GM19438 (cell line): ENCODE measurements around the gene SDHB.

ENCODE experiments used
- ATAC-seq: cut with Tn5 transposase; IDR thresholded peaks from one replicate; pipeline ENCODE4 v1.9.1; 2021; ENCODE audit warnings: low read depth; ENCODE audit not compliant: unreplicated experiment

Gene SDHB

GRCh38 chr1:17014671-17015567, 38.9 kb downstream of the SDHB start:
- ATAC-seq: no peak

GRCh38 chr1:17013491-17014320, 40.1 kb downstream of the SDHB start:
- ATAC-seq: no peak

GRCh38 chr1:17012775-17013490, 40.9 kb downstream of the SDHB start:
- no peak for ATAC-seq

GRCh38 chr1:17011439-17012307, 42.2 kb downstream of the SDHB start, which contains the start of gene ATP13A2:
TSS of gene ATP13A2 (minus strand) at chr1:17011928. CDS start at chr1:17011738, 190 bp downstream.
- peak; percentile 74 for ATAC-seq

- peak; percentile 15 for ATAC-seq
These were observed 42.8 kb downstream of the SDHB start for GRCh38 chr1:17011092-17011438.

GRCh38 chr1:17009706-17010105, 44.1 kb downstream of the SDHB start:
- ATAC-seq: no peak

GRCh38 chr1:17008208-17008855, 45.5 kb downstream of the SDHB start:
- no peak for ATAC-seq

- ATAC-seq: no peak
These were observed 46.7 kb downstream of the SDHB start for GRCh38 chr1:17007121-17007520.

- ATAC-seq: no peak
These were observed 48.5 kb downstream of the SDHB start for GRCh38 chr1:17005365-17005740.

- no peak for ATAC-seq
These were observed 49.1 kb downstream of the SDHB start for GRCh38 chr1:17004466-17005364.

- ATAC-seq: no peak
These were observed 51.3 kb downstream of the SDHB start for GRCh38 chr1:17002524-17002902.

- no peak for ATAC-seq
These were observed 51.9 kb downstream of the SDHB start for GRCh38 chr1:17001760-17002523.

- no peak for ATAC-seq
These were observed 54.0 kb downstream of the SDHB start for GRCh38 chr1:16999863-17000262.

GRCh38 chr1:16998589-16998988, 55.2 kb downstream of the SDHB start:
- ATAC-seq: no peak

- ATAC-seq: no peak
These were observed 57.0 kb downstream of the SDHB start for GRCh38 chr1:16996845-16997244.

- ATAC-seq: no peak
These were observed 60.3 kb downstream of the SDHB start for GRCh38 chr1:16993521-16994038.

GRCh38 chr1:16992675-16993074, 61.2 kb downstream of the SDHB start:
- no peak for ATAC-seq

- ATAC-seq: no peak
These were observed 61.7 kb downstream of the SDHB start for GRCh38 chr1:16992102-16992501.
